ENCODE results near the gene GTF2IRD1. TPM values are rescaled to one million over a fixed set of nuclear protein-coding genes. Genes with fewer than 3 reads are reported as not detected.

GTF2IRD1 gene
- total RNA-seq, 4 donors from 2014 or later = 28.1 to 41.1 (median 31.0) TPM

GRCh38 chr7:74474271-74474865 is 20.7 kb downstream of the GTF2IRD1 start:
- Histone ChIP-seq H3K27me3 (no peaks in the 10 kb centered on the region), H3K9me3 (no peaks in the 10 kb centered on the region), H3K27ac (peak overlapping the region in 2 of 3 donors; percentile 80 to 99), H3K4me3 (replicated peaks in 1 of 3) (no peak overlapping the region), H3K36me3 (no peaks in the 10 kb centered on the region), H3K4me1 (peaks cover 27 to 59% of the 10 kb centered on the region in 2 donors)
- no peak for DNase-seq
- intact Hi-C loops (cut with DNase I) = no loop called here
- TF ChIP-seq POLR2A (IDR thresholded peaks at IDR 0.05) (no peak), CTCF (IDR thresholded peaks at IDR 0.05) (no peak)
- WGBS, 2 donors = 93 to 99% methylated on average over 4 of the region's 4 CpGs

GRCh38 chr7:74475243-74475986 is 21.7 kb downstream of the GTF2IRD1 start:
- no peaks in the 10 kb centered on the region for H3K9me3 ChIP-seq
- WGBS, 2 donors = 80 to 93% methylated on average over 10 to 12 of the region's 15 CpGs
- no peaks in the 10 kb centered on the region for H3K36me3 ChIP-seq
- peaks cover 38 to 70% of the 10 kb centered on the region in 2 donors for H3K4me1 ChIP-seq
- no peaks in the 10 kb centered on the region for H3K27me3 ChIP-seq
- no peak for TF ChIP-seq CTCF (IDR thresholded peaks at IDR 0.05)
- no peak for TF ChIP-seq POLR2A (IDR thresholded peaks at IDR 0.05)
- intact Hi-C loops (cut with DNase I) = no loop called here
- H3K27ac ChIP-seq = peak overlapping the region in 2 of 3 donors; percentile 57 to 99
- H3K4me3 ChIP-seq (replicated peaks in 1 of 3) = no peak overlapping the region
- DNase-seq = peak in 1 of 2 donors; percentile 45

GRCh38 chr7:74475987-74476350 is 22.3 kb downstream of the GTF2IRD1 start:
- H3K4me1 ChIP-seq = peaks cover 43 to 75% of the 10 kb centered on the region in 2 donors
- H3K9me3 ChIP-seq = no peaks in the 10 kb centered on the region
- 88 to 93% methylated on average over 8 of the region's 8 CpGs for WGBS, 2 donors
- no peak overlapping the region for H3K4me3 ChIP-seq (replicated peaks in 1 of 3)
- intact Hi-C loops (cut with DNase I) = no loop called here
- no peaks in the 10 kb centered on the region for H3K36me3 ChIP-seq
- no peak for DNase-seq
- peak overlapping the region in 2 of 3 donors; percentile 57 to 99 for H3K27ac ChIP-seq
- no peaks in the 10 kb centered on the region for H3K27me3 ChIP-seq
- TF ChIP-seq POLR2A (IDR thresholded peaks at IDR 0.05) = no peak
- no peak for TF ChIP-seq CTCF (IDR thresholded peaks at IDR 0.05)

- H3K36me3 ChIP-seq = no peaks in the 10 kb centered on the region
- WGBS, 2 donors = 90 to 92% methylated on average over 8 of the region's 8 CpGs
- H3K27ac ChIP-seq = peak overlapping the region; percentile 79 to 99 (median 97)
- intact Hi-C loops (cut with DNase I) = no loop called here
- no peak for TF ChIP-seq CTCF (IDR thresholded peaks at IDR 0.05)
- no peak for TF ChIP-seq POLR2A (IDR thresholded peaks at IDR 0.05)
- peaks cover 50 to 82% of the 10 kb centered on the region in 2 donors for H3K4me1 ChIP-seq
- H3K27me3 ChIP-seq = no peaks in the 10 kb centered on the region
- no peak for DNase-seq
- H3K9me3 ChIP-seq = no peaks in the 10 kb centered on the region
- H3K4me3 ChIP-seq (replicated peaks in 1 of 3) = no peak overlapping the region
These were observed 22.9 kb downstream of the GTF2IRD1 start for GRCh38 chr7:74476626-74477025.

GRCh38 chr7:74478671-74479065 is 25.0 kb downstream of the GTF2IRD1 start:
- Histone ChIP-seq H3K27me3 (no peaks in the 10 kb centered on the region), H3K4me1 (peaks cover 62 to 89% of the 10 kb centered on the region in 2 donors), H3K9me3 (no peaks in the 10 kb centered on the region), H3K27ac (peak overlapping the region; percentile 79 to 99 (median 97)), H3K36me3 (no peaks in the 10 kb centered on the region), H3K4me3 (replicated peaks in 1 of 3) (no peak overlapping the region)
- no peak for DNase-seq
- TF ChIP-seq CTCF (IDR thresholded peaks at IDR 0.05) (no peak), POLR2A (IDR thresholded peaks at IDR 0.05) (no peak)
- WGBS, 2 donors = 61 to 77% methylated on average over 4 of the region's 4 CpGs
- intact Hi-C loops (cut with DNase I) = no loop called here
